Suprapubic skin (tissue), 3 donors: Measurements from ENCODE around the gene SLC22A16.

ENCODE experiments used
- CTCF ChIP-seq, 2 donors: fragments of 200-600 bp in 1 of 2; fragments of 450-650 bp in 1 of 2; sonication (generic) in 1 of 2; IDR thresholded peaks; one replicate each; pipeline ENCODE4 v1.5.1; 2016 to 2019; ENCODE audit warnings: antibody characterized with exemption in 2 of 2, mild to moderate bottlenecking in 1 of 2, moderate library complexity in 1 of 2
- POLR2A ChIP-seq, 2 donors: fragments of 450-650 bp; IDR thresholded peaks; one replicate each; pipeline ENCODE4 v1.6.1; 2017; ENCODE audit warnings: antibody characterized with exemption in 2 of 2, mild to moderate bottlenecking in 2 of 2, moderate library complexity in 2 of 2

- no peak for TF ChIP-seq POLR2A (IDR thresholded peaks at IDR 0.05)
- TF ChIP-seq CTCF (IDR thresholded peaks at IDR 0.05): no peak
These were observed 37.1 kb downstream of the SLC22A16 start for GRCh38 chr6:110439356-110439755.
